SU-DHL-6 (cell line): ENCODE measurements around the gene SLC2A6.

ENCODE experiments used
- H2AFZ ChIP-seq: fragments of 200-600 bp; sonication (generic); 2 replicates; pipeline ENCODE4 v1.6.1; 2014; ENCODE audit warnings: low read depth, mild to moderate bottlenecking, moderate library complexity, mixed read lengths, antibody characterized with exemption, low read length; ENCODE audit not compliant: severe bottlenecking
- H3F3A ChIP-seq: fragments of 200-600 bp; shearing (Covaris generic); 2 replicates; pipeline ENCODE4 v1.6.0; 2016; ENCODE audit warnings: antibody characterized with exemption, mild to moderate bottlenecking; ENCODE audit not compliant: insufficient read depth
- H3K27ac ChIP-seq: fragments of 200-600 bp; sonication (generic); 2 replicates; pipeline ENCODE4 v1.5.1; 2016; ENCODE audit warnings: low read depth, mild to moderate bottlenecking, low read length, moderate library complexity, mixed read lengths
- H3K27me3 ChIP-seq: fragments of 200-600 bp; sonication (generic), shearing (Covaris generic); 2 replicates; pipeline ENCODE4 v1.6.0; 2014; ENCODE audit warnings: mild to moderate bottlenecking, low read length
- H3K36me3 ChIP-seq: fragments of 200-600 bp; sonication (generic); 2 replicates; pipeline ENCODE4 v1.6.1; 2014; ENCODE audit warnings: mild to moderate bottlenecking, low read length, mixed read lengths
- H3K4me2 ChIP-seq: fragments of 300-600, 200-600 bp; shearing (Covaris generic), sonication (generic); 2 replicates; pipeline ENCODE4 v1.6.0; 2014; ENCODE audit warnings: low read length, low read depth, mild to moderate bottlenecking; ENCODE audit not compliant: poor library complexity, severe bottlenecking
- H3K4me3 ChIP-seq: fragments of 200-600 bp; sonication (generic); 2 replicates; pipeline ENCODE4 v1.5.1; 2014; ENCODE audit warnings: antibody characterized with exemption, low read length, mild to moderate bottlenecking, mixed read lengths; ENCODE audit not compliant: insufficient read depth, poor library complexity, severe bottlenecking
- H3K79me2 ChIP-seq: fragments of 200-600 bp; sonication (generic); 2 replicates; pipeline ENCODE4 v1.6.1; 2014; ENCODE audit warnings: mild to moderate bottlenecking, low read length, moderate library complexity; ENCODE audit not compliant: insufficient read depth
- H3K9ac ChIP-seq: fragments of 200-600 bp; sonication (generic); 2 replicates; pipeline ENCODE4 v1.7.0; 2014; ENCODE audit warnings: mild to moderate bottlenecking, low read length
- H3K9me2 ChIP-seq: fragments of 200-600 bp; sonication (generic); replicated peaks from 2 replicates; pipeline ENCODE4 v1.6.1; 2014; ENCODE audit warnings: low read length; ENCODE audit not compliant: insufficient read depth
- H3K9me3 ChIP-seq: fragments of 200-600 bp; sonication (generic); 2 replicates; pipeline ENCODE4 v1.6.1; 2014; ENCODE audit warnings: low read length, mixed read lengths; ENCODE audit not compliant: insufficient read depth
- H4K20me1 ChIP-seq: fragments of 200-600 bp; sonication (generic); 2 replicates; pipeline ENCODE4 v1.6.1; 2014; ENCODE audit warnings: low read depth, mild to moderate bottlenecking, antibody characterized with exemption, low read length, moderate library complexity, mixed read lengths
- EZH2phosphoT487 ChIP-seq: fragments of 200-600 bp; sonication (generic), shearing (Covaris generic); conservative IDR thresholded peaks from 2 replicates; pipeline ENCODE4 v1.6.1; 2018; ENCODE audit warnings: mild to moderate bottlenecking, antibody characterized with exemption, low read length, moderate library complexity, mixed read lengths
- TF ChIP-seq, protein P1 (sequence below): fragments of 200-600 bp; sonication (generic); IDR thresholded peaks from one replicate; pipeline ENCODE4 v1.5.1; 2017; ENCODE audit warnings: antibody characterized with exemption, mild to moderate bottlenecking, low read length, moderate library complexity; ENCODE audit not compliant: insufficient read depth, poor library complexity, severe bottlenecking

SLC2A6 gene

DNA sequence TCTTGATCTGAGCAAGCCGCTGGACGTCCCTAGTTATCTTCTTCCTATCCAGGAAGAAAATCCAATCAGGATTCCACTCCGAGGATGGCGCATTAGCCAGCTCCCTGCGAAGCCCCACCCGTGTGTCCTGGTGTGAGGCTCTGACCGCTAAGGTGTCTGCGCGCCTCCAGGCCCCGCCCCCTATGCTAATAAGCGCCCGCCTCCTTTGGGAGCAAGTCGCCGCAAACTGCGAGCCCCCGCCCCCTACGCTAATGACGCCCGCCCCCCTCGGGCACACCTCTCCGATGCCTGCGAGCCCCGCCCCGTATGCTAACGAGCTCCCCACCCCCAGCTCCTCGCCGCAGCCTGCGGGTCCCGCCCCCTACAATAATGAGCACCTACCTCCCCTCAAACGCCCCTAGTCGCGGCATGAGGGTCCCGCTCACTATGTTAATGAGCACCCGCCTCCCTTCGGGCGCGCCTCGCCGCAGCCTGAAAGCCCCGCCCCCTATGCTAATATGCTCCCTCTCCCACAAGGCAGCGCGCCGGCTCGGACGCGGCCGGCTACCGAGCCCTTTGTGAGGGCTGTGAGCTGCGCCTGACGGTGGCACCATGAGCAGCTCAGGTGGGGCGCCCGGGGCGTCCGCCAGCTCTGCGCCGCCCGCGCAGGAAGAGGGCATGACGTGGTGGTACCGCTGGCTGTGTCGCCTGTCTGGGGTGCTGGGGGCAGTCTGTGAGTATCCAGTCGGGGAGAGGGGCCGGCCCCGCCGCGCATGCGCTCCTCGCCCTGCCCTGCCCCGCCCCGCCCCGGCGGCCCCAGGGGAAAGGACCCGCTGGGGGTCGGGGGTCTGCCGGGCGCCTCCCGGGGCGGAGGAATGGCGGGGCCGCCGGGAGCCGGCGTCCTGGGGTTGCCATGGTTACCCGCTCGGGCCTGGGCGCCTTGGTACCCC is 19.2 kb downstream of the SLC2A6 start, which contains the start of gene CACFD1:
CACFD1 (plus strand) TSS at position 503 of the 929 bp plus-strand sequence; CDS start at position 592, 89 bp downstream.
- H3K9me2 ChIP-seq = no peaks in the 10 kb centered on the region
- no peaks in the 10 kb centered on the region for H3K9me3 ChIP-seq
- peak within 1 kb of the TSS; percentile 67 for H3K27ac ChIP-seq
- peak within 1 kb of the TSS; percentile 81 for H2AFZ ChIP-seq
- H3K4me2 ChIP-seq = peak within 1 kb of the TSS; percentile 70
- no peaks in the 10 kb centered on the region for H3F3A ChIP-seq
- peak within 1 kb of the TSS; percentile 66 for H3K4me3 ChIP-seq
- H3K9ac ChIP-seq = peak within 1 kb of the TSS; percentile 67
- H3K79me2 ChIP-seq = no peaks in the 10 kb centered on the region
- no peak for TF ChIP-seq EZH2phosphoT487
- TF ChIP-seq, protein P1, sequence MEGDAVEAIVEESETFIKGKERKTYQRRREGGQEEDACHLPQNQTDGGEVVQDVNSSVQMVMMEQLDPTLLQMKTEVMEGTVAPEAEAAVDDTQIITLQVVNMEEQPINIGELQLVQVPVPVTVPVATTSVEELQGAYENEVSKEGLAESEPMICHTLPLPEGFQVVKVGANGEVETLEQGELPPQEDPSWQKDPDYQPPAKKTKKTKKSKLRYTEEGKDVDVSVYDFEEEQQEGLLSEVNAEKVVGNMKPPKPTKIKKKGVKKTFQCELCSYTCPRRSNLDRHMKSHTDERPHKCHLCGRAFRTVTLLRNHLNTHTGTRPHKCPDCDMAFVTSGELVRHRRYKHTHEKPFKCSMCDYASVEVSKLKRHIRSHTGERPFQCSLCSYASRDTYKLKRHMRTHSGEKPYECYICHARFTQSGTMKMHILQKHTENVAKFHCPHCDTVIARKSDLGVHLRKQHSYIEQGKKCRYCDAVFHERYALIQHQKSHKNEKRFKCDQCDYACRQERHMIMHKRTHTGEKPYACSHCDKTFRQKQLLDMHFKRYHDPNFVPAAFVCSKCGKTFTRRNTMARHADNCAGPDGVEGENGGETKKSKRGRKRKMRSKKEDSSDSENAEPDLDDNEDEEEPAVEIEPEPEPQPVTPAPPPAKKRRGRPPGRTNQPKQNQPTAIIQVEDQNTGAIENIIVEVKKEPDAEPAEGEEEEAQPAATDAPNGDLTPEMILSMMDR = no peak
- no peaks in the 10 kb centered on the region for H3K27me3 ChIP-seq
- no peaks in the 10 kb centered on the region for H4K20me1 ChIP-seq
- H3K36me3 ChIP-seq = no peaks in the 10 kb centered on the region

DNA sequence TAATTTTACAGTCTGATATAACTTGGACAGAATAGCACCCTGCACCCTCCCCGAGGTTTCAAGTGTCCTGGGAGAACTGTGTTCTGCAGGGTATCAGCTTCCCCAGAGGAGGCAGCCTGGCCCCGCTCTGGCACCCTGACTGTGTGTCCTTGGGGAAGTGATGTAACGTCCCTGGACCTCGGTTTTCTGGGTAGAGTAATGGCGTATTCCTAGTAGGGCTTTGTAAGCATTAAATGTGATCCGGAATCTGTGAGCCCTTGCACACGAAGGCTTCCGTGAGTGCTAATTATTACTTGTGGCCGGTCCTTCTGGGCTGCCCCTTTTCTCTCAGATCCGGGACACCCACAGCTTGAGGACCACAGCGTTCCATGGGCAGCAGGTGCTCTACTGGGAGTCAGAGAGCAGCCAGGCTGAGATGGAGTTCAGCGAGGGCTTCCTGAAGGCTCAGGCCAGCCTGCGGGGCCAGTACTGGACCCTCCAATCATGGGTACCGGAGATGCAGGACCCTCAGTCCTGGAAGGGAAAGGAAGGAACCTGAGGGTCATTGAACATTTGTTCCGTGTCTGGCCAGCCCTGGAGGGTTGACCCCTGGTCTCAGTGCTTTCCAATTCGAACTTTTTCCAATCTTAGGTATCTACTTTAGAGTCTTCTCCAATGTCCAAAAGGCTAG is 20.1 kb downstream of the SLC2A6 start:
- Histone ChIP-seq H3K9me3 (no peaks in the 10 kb centered on the region), H3K9ac (peak overlapping the region; percentile 67; the same call in 1 of the 2 replicates), H4K20me1 (no peaks in the 10 kb centered on the region), H2AFZ (no peak overlapping the region), H3K27ac (no peak overlapping the region), H3K79me2 (no peaks in the 10 kb centered on the region), H3K4me2 (peak overlapping the region; percentile 70), H3K9me2 (no peaks in the 10 kb centered on the region), H3K27me3 (no peaks in the 10 kb centered on the region), H3F3A (no peaks in the 10 kb centered on the region), H3K4me3 (peak overlapping the region; percentile 66), H3K36me3 (no peaks in the 10 kb centered on the region)
- TF ChIP-seq, protein P1 = no peak
- no peak for TF ChIP-seq EZH2phosphoT487

DNA sequence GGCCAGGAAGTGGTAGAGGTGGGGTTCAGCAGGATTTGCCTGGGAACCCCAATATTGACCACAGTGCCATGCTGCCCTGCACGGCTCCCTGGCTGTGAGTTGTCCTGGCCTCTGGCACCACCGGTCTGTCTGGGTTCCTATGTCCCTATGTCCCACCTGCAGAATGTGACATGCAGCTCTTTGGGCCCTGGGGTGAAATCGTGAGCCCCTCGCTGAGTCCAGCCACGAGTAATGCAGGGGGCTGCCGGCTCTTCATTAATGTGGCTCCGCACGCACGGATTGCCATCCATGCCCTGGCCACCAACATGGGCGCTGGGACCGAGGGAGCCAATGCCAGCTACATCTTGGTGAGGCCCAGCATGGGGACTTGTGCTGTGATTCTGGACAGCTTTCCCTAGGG is 21.2 kb downstream of the SLC2A6 start:
- H3K36me3 ChIP-seq = no peaks in the 10 kb centered on the region
- TF ChIP-seq, protein P1 = no peak
- TF ChIP-seq EZH2phosphoT487 = no peak
- H3K79me2 ChIP-seq = no peaks in the 10 kb centered on the region
- H3K27ac ChIP-seq = no peak overlapping the region
- H3K9ac ChIP-seq = no peak overlapping the region
- H3K4me2 ChIP-seq = no peak overlapping the region
- H3K9me2 ChIP-seq = no peaks in the 10 kb centered on the region
- no peak overlapping the region for H2AFZ ChIP-seq
- no peaks in the 10 kb centered on the region for H3F3A ChIP-seq
- no peaks in the 10 kb centered on the region for H4K20me1 ChIP-seq
- no peaks in the 10 kb centered on the region for H3K9me3 ChIP-seq
- H3K27me3 ChIP-seq = no peaks in the 10 kb centered on the region
- H3K4me3 ChIP-seq = no peak overlapping the region
